B cell (primary cell): ENCODE measurements around the gene SLC38A5. TPM values are rescaled to one million over a fixed set of nuclear protein-coding genes. Genes with fewer than 3 reads are reported as not detected.
A peak's percentile ranks its signal among the peaks of the same experiment; 100 is the strongest.

ENCODE experiments used
- ATAC-seq: fragments of 200-7000 bp; cut with Tn5 transposase; one replicate; pipeline ENCODE4 v1.10.0; 2021; ENCODE audit warnings: low read depth, mild to moderate bottlenecking, moderate number of reproducible peaks, moderate library complexity
- CTCF ChIA-PET: fragments of 350-600 bp; sonication (Branson Sonifier 250); formaldehyde crosslinking; loops from one replicate; lab custom pipeline; 2021; ENCODE audit warnings: antibody characterized with exemption, inconsistent platforms; lab: Charles Lee
- POLR2A ChIA-PET: fragments of 350-600 bp; sonication (Branson Sonifier 250); formaldehyde crosslinking; loops from one replicate; lab custom pipeline; 2021; ENCODE audit warnings: antibody characterized with exemption; lab: Charles Lee
- DNase-seq: peaks from one replicate; pipeline ENCODE4 v3.0.0; 2013
- H2AFZ ChIP-seq: 2 replicates; pipeline ENCODE4 v1.6.1; 2012; ENCODE audit warnings: mild to moderate bottlenecking, low read depth, low read length; ENCODE audit not compliant: insufficient read depth, poor library complexity, severe bottlenecking
- H3K27ac ChIP-seq, 2 donors: 1 replicate in 1 of 2; 2 replicates in 1 of 2; pipeline ENCODE4 v1.5.1; 2012 to 2013; ENCODE audit warnings: low read length in 2 of 2, mild to moderate bottlenecking in 2 of 2, moderate library complexity in 1 of 2
- H3K27me3 ChIP-seq, 4 experiments: fragments of 200-600 bp in 1 of 4; sonication (generic) in 1 of 4; replicated peaks in 1 of 4; 1 replicate in 2 of 4; 2 replicates in 2 of 4; pipeline versions ENCODE4 v1.6.1 to v1.7.0; 2013 to 2016; ENCODE audit warnings: low read length in 3 of 4, mild to moderate bottlenecking in 2 of 4, mixed read lengths in 1 of 4, moderate library complexity in 1 of 4; ENCODE audit not compliant: insufficient read depth in 4 of 4, control insufficient read depth in 3 of 4; ENCODE audit errors: control extremely low read depth in 1 of 4
- H3K36me3 ChIP-seq, 2 experiments: replicated peaks in 1 of 2; 1 replicate in 1 of 2; 2 replicates in 1 of 2; pipeline versions ENCODE4 v1.6.1 to v1.7.1; 2013; ENCODE audit warnings: low read length in 1 of 2; ENCODE audit not compliant: insufficient read depth in 2 of 2, control insufficient read depth in 1 of 2; ENCODE audit errors: control extremely low read depth in 1 of 2, extremely low read depth in 1 of 2
- H3K4me1 ChIP-seq, 2 donors: fragments of 200-600 bp in 1 of 2; sonication (generic) in 1 of 2; 1 replicate in 1 of 2; 2 replicates in 1 of 2; pipeline versions ENCODE4 v1.5.1 to v1.6.1; 2013 to 2017; ENCODE audit warnings: low read length in 2 of 2; ENCODE audit not compliant: control insufficient read depth in 2 of 2, insufficient read depth in 2 of 2
- H3K4me2 ChIP-seq: replicated peaks from 2 replicates; pipeline ENCODE3; 2012; ENCODE audit warnings: mild to moderate bottlenecking, low read depth, low read length; ENCODE audit not compliant: poor library complexity, severe bottlenecking
- H3K4me3 ChIP-seq, 5 experiments: fragments of 200-600 bp in 1 of 5; sonication (generic) in 1 of 5; 1 replicate in 3 of 5; 2 replicates in 2 of 5; pipeline versions ENCODE4 v1.5.1 to v1.7.0; 2011 to 2016; ENCODE audit warnings: low read length in 4 of 5, mild to moderate bottlenecking in 4 of 5, low read depth in 2 of 5, control low read depth in 1 of 5, moderate library complexity in 1 of 5; ENCODE audit not compliant: insufficient read depth in 1 of 5; ENCODE audit errors: control extremely low read depth in 1 of 5, extremely low read depth in 1 of 5
- H3K79me2 ChIP-seq: fragments of 200-600 bp; sonication (generic); one replicate; pipeline ENCODE4 v1.6.0; 2016; ENCODE audit warnings: low read length; ENCODE audit not compliant: control insufficient read depth, insufficient read depth
- H3K9ac ChIP-seq: fragments of 200-600 bp; sonication (generic); 2 replicates; pipeline ENCODE4 v1.6.1; 2017; ENCODE audit warnings: mild to moderate bottlenecking, low read length, moderate library complexity
- H3K9me3 ChIP-seq, 3 donors: one replicate each; pipeline versions ENCODE4 v1.6.1 to v1.7.1; 2013; ENCODE audit warnings: low read length in 2 of 3; ENCODE audit not compliant: control insufficient read depth in 2 of 3, insufficient read depth in 1 of 3; ENCODE audit errors: control extremely low read depth in 1 of 3
- H4K20me1 ChIP-seq: 2 replicates; pipeline ENCODE4 v1.6.0; 2012; ENCODE audit warnings: mild to moderate bottlenecking, low read length; ENCODE audit not compliant: insufficient read depth, control insufficient read depth, poor library complexity, severe bottlenecking
- H3K27ac Mint-ChIP-seq: one replicate; pipeline ENCODE4 v1.8.0; 2021; ENCODE audit warnings: mixed read lengths
- H3K27me3 Mint-ChIP-seq: one replicate; pipeline ENCODE4 v1.8.0; 2021; ENCODE audit warnings: mixed read lengths
- H3K4me1 Mint-ChIP-seq: one replicate; pipeline ENCODE4 v1.8.0; 2021; ENCODE audit warnings: mixed read lengths
- H3K4me3 Mint-ChIP-seq: one replicate; pipeline ENCODE4 v1.8.0; 2021; ENCODE audit warnings: mixed read lengths
- H3K9me3 Mint-ChIP-seq: one replicate; pipeline ENCODE4 v1.8.0; 2022; ENCODE audit warnings: mixed read lengths; ENCODE audit not compliant: insufficient read depth
- CTCF ChIP-seq: fragments of 200-600 bp; IDR thresholded peaks from one replicate; pipeline ENCODE4 v1.8.0; 2022; ENCODE audit warnings: antibody characterized with exemption, mild to moderate bottlenecking
- EZH2 ChIP-seq: IDR thresholded peaks from 2 replicates; pipeline ENCODE4 v1.6.1; 2012; ENCODE audit warnings: borderline replicate concordance, low read depth, mild to moderate bottlenecking, moderate library complexity, low read length; ENCODE audit not compliant: insufficient read depth, poor library complexity, severe bottlenecking
- WGBS: methylation state at CpG from one replicate; pipeline ENCODE4 v1.1.5; 2013; ENCODE audit warnings: missing lambda C conversion rate; ENCODE audit not compliant: insufficient coverage; 5-methylcytosine and 5-hydroxymethylcytosine counted together
- intact Hi-C: fragments of 100-400 bp; cut with micrococcal nuclease; formaldehyde crosslinking; loops from one replicate; pipeline ENCODE4 v1.10.0; 2022
- polyA plus RNA-seq: library from polyadenylated mRNA; depleted of rRNA; stranded (reverse); fragments of >200 nt; gene quantifications from 2 replicates; pipeline ENCODE4 v1.2.3, GENCODE V29; 2012
- total RNA-seq, 2 donors: library from RNA; stranded (reverse); fragments of 120-200 nt in 1 of 2; gene quantifications; 1 replicate in 1 of 2; 2 replicates in 1 of 2; pipeline versions ENCODE4 v1.2.3 to v1.2.4, GENCODE V29; 2013 to 2022

Gene SLC38A5
- total and polyA plus RNA-seq, 2 donors (not counting 1 experiment from before 2014, with no cell fraction given) = 14.8 to 21.6 TPM

DNA sequence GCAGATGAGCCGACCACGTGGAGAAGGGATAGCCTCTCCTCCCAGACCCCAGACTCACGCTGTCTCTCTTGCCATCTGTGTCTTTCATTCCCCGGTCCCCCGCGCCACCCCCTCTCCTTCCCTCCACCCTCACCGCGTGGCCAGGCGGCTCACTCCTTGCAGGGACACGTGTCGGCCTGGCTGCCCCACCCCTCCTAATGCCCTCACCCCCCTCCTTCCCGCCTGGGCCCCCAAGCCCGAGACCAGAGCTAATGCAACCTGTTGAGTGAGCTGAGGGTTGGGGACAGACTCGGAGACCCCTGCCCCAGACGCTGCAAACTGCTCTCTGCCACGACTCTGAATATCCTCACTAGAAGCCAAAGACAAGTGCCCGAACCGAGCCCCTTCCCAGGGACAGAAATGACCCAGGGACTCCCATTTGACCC is 1.8 kb downstream of the SLC38A5 start:
- H3K27me3 Mint-ChIP-seq = no peaks in the 10 kb centered on the region
- H3K79me2 ChIP-seq = peaks cover 7% of the 10 kb centered on the region
- peak overlapping the region; percentile 85 for H3K4me2 ChIP-seq
- no peaks in the 10 kb centered on the region for H3K9me3 Mint-ChIP-seq
- H3K27me3 ChIP-seq = no peaks in the 10 kb centered on the region
- no peak for TF ChIP-seq CTCF
- TF ChIP-seq EZH2 = no peak
- DNase-seq = peak; percentile 20
- no peaks in the 10 kb centered on the region for H4K20me1 ChIP-seq
- peak; percentile 39 for ATAC-seq
- peak overlapping the region; percentile 87 for H3K4me3 Mint-ChIP-seq
- intact Hi-C loops = loop anchor here (5.0 kb wide), 1 partner anchor 39 kb away; the partner anchor contains the start of gene PORCN
- peak overlapping the region; percentile 38 to 74 (median 64) for H3K4me3 ChIP-seq
- no peaks in the 10 kb centered on the region for H3K36me3 ChIP-seq
- H3K4me1 ChIP-seq = peaks cover 3 to 11% of the 10 kb centered on the region in 2 donors
- H3K27ac Mint-ChIP-seq = peak overlapping the region; percentile 60
- H3K27ac ChIP-seq = no peak overlapping the region
- ChIA-PET CTCF (interaction anchor here (1.4 kb wide), 1 partner anchor 636 kb away, joined by 6 read pairs; no protein-coding TSS in a partner anchor), POLR2A (interaction anchor here (0.5 kb wide), 1 partner anchor 806 kb away, joined by 3 read pairs; no protein-coding TSS in a partner anchor)
- H3K9ac ChIP-seq = peak overlapping the region; percentile 74
- peak overlapping the region; percentile 92 for H2AFZ ChIP-seq
- peaks cover 16% of the 10 kb centered on the region for H3K4me1 Mint-ChIP-seq
- H3K9me3 ChIP-seq = no peaks in the 10 kb centered on the region
- WGBS = 0% methylated on average over 5 of the region's 18 CpGs

DNA sequence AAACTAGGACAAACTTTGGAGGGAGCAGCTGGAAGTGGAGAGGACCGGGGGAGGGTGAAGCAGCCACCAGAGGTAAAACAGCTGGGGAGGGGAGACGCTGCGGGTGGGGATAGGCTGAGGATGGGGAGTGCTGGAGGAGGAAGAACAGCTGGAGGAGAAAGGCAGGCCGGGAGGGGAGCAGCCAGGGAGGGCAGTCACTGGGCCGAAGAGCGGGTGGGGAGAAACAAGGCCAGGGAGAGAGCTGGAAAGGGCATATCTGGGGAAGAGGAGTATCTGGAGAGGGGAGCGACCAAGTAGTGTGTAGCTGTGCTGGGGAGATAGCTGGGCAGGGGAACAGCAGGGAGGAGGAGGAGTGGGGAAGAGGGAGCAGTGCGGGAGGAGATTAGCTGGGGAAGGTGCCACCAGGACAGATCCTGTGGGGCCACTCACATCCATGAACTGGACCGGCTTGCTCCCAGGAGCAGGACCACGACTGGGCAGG is 2.7 kb downstream of the SLC38A5 start:
- Histone ChIP-seq H2AFZ (no peak overlapping the region), H3K9me3 (no peaks in the 10 kb centered on the region), H3K27ac (no peak overlapping the region), H3K27me3 (no peaks in the 10 kb centered on the region), H3K4me1 (peaks cover 3 to 11% of the 10 kb centered on the region in 2 donors), H3K4me3 (no peak overlapping the region), H3K9ac (no peak overlapping the region), H3K4me2 (peak overlapping the region; percentile 85), H3K36me3 (no peaks in the 10 kb centered on the region), H3K79me2 (peaks cover 7% of the 10 kb centered on the region), H4K20me1 (no peaks in the 10 kb centered on the region)
- WGBS = 98% methylated on average over 6 of the region's 10 CpGs
- TF ChIP-seq CTCF (no peak), EZH2 (no peak)
- H3K27me3 Mint-ChIP-seq = no peaks in the 10 kb centered on the region
- H3K4me1 Mint-ChIP-seq = peaks cover 16% of the 10 kb centered on the region
- no peak overlapping the region for H3K27ac Mint-ChIP-seq
- DNase-seq = no peak
- intact Hi-C loops = loop anchor here (5.0 kb wide), 1 partner anchor 40 kb away; the partner anchor contains the start of gene PORCN
- ChIA-PET POLR2A (interaction anchor here (0.5 kb wide), 1 partner anchor 805 kb away, joined by 3 read pairs; no protein-coding TSS in a partner anchor), CTCF (no interaction called here)
- H3K9me3 Mint-ChIP-seq = no peaks in the 10 kb centered on the region
- peak overlapping the region; percentile 16 for H3K4me3 Mint-ChIP-seq
- ATAC-seq = no peak
